Measurements from ENCODE around the gene G0S2. TPM values are rescaled to one million over a fixed set of nuclear protein-coding genes. Genes with fewer than 3 reads are reported as not detected.

The G0S2 gene
- total and polyA plus RNA-seq, 2 experiments from 2014 or later, result 3.2 to 8.2 TPM

DNA sequence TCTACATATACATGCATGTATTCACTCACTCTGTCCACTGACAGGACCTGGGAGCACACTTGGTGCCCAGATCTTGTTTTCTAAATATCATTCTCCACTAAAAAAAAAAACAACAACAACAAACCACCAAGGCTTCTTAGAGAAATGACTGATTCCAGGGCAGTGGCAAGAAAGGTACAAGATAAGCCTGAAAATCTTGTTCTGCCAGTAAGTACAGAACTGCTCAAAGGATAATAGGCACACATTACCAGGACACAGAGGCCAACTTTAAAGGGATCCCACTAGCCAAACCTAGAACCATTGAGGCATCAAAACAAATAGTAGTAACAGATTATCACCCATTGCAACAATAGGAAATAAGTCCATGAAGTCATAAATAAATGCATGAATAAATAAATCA is 40.1 kb downstream of the G0S2 start:
- no peaks in the 10 kb centered on the region for H3F3A ChIP-seq (replicated peaks; ENCODE audit: low read depth)
- DNase-seq (ENCODE audit: low spot score) (no peak), ATAC-seq (no peak)
- no peaks in the 10 kb centered on the region for H3K36me3 ChIP-seq (ENCODE audit: insufficient read depth)
- TF ChIP-seq, protein P1, sequence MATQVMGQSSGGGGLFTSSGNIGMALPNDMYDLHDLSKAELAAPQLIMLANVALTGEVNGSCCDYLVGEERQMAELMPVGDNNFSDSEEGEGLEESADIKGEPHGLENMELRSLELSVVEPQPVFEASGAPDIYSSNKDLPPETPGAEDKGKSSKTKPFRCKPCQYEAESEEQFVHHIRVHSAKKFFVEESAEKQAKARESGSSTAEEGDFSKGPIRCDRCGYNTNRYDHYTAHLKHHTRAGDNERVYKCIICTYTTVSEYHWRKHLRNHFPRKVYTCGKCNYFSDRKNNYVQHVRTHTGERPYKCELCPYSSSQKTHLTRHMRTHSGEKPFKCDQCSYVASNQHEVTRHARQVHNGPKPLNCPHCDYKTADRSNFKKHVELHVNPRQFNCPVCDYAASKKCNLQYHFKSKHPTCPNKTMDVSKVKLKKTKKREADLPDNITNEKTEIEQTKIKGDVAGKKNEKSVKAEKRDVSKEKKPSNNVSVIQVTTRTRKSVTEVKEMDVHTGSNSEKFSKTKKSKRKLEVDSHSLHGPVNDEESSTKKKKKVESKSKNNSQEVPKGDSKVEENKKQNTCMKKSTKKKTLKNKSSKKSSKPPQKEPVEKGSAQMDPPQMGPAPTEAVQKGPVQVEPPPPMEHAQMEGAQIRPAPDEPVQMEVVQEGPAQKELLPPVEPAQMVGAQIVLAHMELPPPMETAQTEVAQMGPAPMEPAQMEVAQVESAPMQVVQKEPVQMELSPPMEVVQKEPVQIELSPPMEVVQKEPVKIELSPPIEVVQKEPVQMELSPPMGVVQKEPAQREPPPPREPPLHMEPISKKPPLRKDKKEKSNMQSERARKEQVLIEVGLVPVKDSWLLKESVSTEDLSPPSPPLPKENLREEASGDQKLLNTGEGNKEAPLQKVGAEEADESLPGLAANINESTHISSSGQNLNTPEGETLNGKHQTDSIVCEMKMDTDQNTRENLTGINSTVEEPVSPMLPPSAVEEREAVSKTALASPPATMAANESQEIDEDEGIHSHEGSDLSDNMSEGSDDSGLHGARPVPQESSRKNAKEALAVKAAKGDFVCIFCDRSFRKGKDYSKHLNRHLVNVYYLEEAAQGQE (IDR thresholded peaks at IDR 0.05; ENCODE audit: unreplicated experiment), result no peak
- TF ChIP-seq, protein P2, sequence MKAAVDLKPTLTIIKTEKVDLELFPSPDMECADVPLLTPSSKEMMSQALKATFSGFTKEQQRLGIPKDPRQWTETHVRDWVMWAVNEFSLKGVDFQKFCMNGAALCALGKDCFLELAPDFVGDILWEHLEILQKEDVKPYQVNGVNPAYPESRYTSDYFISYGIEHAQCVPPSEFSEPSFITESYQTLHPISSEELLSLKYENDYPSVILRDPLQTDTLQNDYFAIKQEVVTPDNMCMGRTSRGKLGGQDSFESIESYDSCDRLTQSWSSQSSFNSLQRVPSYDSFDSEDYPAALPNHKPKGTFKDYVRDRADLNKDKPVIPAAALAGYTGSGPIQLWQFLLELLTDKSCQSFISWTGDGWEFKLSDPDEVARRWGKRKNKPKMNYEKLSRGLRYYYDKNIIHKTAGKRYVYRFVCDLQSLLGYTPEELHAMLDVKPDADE (IDR thresholded peaks at IDR 0.05), result no peak
- TF ChIP-seq, protein P3, sequence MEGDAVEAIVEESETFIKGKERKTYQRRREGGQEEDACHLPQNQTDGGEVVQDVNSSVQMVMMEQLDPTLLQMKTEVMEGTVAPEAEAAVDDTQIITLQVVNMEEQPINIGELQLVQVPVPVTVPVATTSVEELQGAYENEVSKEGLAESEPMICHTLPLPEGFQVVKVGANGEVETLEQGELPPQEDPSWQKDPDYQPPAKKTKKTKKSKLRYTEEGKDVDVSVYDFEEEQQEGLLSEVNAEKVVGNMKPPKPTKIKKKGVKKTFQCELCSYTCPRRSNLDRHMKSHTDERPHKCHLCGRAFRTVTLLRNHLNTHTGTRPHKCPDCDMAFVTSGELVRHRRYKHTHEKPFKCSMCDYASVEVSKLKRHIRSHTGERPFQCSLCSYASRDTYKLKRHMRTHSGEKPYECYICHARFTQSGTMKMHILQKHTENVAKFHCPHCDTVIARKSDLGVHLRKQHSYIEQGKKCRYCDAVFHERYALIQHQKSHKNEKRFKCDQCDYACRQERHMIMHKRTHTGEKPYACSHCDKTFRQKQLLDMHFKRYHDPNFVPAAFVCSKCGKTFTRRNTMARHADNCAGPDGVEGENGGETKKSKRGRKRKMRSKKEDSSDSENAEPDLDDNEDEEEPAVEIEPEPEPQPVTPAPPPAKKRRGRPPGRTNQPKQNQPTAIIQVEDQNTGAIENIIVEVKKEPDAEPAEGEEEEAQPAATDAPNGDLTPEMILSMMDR (conservative IDR thresholded peaks at IDR 0.05; ENCODE audit: low read depth in 2 of 2), result no peak
- TF ChIP-seq POLR2AphosphoS5 (IDR thresholded peaks at IDR 0.05; ENCODE audit: low read depth) (no peak), EZH2phosphoT487 (IDR thresholded peaks at IDR 0.05; ENCODE audit: unreplicated experiment) (no peak), NANOG (IDR thresholded peaks at IDR 0.05; ENCODE audit: borderline replicate concordance) (no peak), JUNB (IDR thresholded peaks at IDR 0.05; ENCODE audit: unreplicated experiment) (no peak), STAT1 (IDR thresholded peaks at IDR 0.05; ENCODE audit: unreplicated experiment) (no peak), CREB1 (CRISPR knock-in tag; IDR thresholded peaks at IDR 0.05; ENCODE audit: low read depth) (no peak), ZNF331 (CRISPR knock-in tag; IDR thresholded peaks at IDR 0.05; ENCODE audit: low read depth) (no peak), ZNF114 (CRISPR knock-in tag; IDR thresholded peaks at IDR 0.05) (no peak), EZH2 (IDR thresholded peaks at IDR 0.05; ENCODE audit: low read depth, unreplicated experiment) (no peak)
- TF ChIP-seq, protein P4, sequence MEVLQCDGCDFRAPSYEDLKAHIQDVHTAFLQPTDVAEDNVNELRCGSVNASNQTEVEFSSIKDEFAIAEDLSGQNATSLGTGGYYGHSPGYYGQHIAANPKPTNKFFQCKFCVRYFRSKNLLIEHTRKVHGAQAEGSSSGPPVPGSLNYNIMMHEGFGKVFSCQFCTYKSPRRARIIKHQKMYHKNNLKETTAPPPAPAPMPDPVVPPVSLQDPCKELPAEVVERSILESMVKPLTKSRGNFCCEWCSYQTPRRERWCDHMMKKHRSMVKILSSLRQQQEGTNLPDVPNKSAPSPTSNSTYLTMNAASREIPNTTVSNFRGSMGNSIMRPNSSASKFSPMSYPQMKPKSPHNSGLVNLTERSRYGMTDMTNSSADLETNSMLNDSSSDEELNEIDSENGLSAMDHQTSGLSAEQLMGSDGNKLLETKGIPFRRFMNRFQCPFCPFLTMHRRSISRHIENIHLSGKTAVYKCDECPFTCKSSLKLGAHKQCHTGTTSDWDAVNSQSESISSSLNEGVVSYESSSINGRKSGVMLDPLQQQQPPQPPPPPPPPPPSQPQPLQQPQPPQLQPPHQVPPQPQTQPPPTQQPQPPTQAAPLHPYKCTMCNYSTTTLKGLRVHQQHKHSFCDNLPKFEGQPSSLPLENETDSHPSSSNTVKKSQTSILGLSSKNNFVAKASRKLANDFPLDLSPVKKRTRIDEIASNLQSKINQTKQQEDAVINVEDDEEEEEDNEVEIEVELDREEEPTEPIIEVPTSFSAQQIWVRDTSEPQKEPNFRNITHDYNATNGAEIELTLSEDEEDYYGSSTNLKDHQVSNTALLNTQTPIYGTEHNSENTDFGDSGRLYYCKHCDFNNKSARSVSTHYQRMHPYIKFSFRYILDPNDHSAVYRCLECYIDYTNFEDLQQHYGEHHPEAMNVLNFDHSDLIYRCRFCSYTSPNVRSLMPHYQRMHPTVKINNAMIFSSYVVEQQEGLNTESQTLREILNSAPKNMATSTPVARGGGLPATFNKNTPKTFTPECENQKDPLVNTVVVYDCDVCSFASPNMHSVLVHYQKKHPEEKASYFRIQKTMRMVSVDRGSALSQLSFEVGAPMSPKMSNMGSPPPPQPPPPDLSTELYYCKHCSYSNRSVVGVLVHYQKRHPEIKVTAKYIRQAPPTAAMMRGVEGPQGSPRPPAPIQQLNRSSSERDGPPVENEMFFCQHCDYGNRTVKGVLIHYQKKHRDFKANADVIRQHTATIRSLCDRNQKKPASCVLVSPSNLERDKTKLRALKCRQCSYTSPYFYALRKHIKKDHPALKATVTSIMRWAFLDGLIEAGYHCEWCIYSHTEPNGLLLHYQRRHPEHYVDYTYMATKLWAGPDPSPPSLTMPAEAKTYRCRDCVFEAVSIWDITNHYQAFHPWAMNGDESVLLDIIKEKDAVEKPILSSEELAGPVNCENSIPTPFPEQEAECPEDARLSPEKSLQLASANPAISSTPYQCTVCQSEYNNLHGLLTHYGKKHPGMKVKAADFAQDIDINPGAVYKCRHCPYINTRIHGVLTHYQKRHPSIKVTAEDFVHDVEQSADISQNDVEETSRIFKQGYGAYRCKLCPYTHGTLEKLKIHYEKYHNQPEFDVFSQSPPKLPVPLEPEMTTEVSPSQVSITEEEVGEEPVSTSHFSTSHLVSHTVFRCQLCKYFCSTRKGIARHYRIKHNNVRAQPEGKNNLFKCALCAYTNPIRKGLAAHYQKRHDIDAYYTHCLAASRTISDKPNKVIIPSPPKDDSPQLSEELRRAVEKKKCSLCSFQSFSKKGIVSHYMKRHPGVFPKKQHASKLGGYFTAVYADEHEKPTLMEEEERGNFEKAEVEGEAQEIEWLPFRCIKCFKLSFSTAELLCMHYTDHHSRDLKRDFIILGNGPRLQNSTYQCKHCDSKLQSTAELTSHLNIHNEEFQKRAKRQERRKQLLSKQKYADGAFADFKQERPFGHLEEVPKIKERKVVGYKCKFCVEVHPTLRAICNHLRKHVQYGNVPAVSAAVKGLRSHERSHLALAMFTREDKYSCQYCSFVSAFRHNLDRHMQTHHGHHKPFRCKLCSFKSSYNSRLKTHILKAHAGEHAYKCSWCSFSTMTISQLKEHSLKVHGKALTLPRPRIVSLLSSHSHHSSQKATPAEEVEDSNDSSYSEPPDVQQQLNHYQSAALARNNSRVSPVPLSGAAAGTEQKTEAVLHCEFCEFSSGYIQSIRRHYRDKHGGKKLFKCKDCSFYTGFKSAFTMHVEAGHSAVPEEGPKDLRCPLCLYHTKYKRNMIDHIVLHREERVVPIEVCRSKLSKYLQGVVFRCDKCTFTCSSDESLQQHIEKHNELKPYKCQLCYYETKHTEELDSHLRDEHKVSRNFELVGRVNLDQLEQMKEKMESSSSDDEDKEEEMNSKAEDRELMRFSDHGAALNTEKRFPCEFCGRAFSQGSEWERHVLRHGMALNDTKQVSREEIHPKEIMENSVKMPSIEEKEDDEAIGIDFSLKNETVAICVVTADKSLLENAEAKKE (CRISPR knock-in tag; IDR thresholded peaks at IDR 0.05), result no peak
- H3K9me2 ChIP-seq (ENCODE audit: insufficient read depth), result no peaks in the 10 kb centered on the region
- H3K4me3 ChIP-seq, result no peak overlapping the region
- Mint-ChIP-seq H3K9me3 (no peaks in the 10 kb centered on the region), H3K27me3 (ENCODE audit: insufficient read depth, low read depth, poor library complexity) (no peaks in the 10 kb centered on the region), H3K4me3 (no peak overlapping the region), H3K27ac (no peak overlapping the region), H3K36me3 (ENCODE audit: low read depth) (no peaks in the 10 kb centered on the region), H3K4me1 (peaks cover 2% of the 10 kb centered on the region; the same call in 2 of the 3 replicates)
- no peak overlapping the region for H3K4me2 ChIP-seq
- H3K79me2 ChIP-seq (replicated peaks; ENCODE audit: insufficient read depth), result no peaks in the 10 kb centered on the region
- H3K27me3 ChIP-seq (ENCODE audit: insufficient read depth), result no peaks in the 10 kb centered on the region
- H2AFZ ChIP-seq, result no peak overlapping the region
- H4K20me1 ChIP-seq (replicated peaks; ENCODE audit: insufficient read depth), result no peaks in the 10 kb centered on the region
- no peak overlapping the region for H3K27ac ChIP-seq (ENCODE audit: low read depth)
- H3K4me1 ChIP-seq (ENCODE audit: insufficient read depth), result no peaks in the 10 kb centered on the region
